HG03025 (cell line): ENCODE results near the gene LSM5.

ENCODE experiments used
- ATAC-seq: cut with Tn5 transposase; IDR thresholded peaks from one replicate; pipeline ENCODE4 v1.9.1; 2021; ENCODE audit warnings: mild to moderate bottlenecking, moderate library complexity; ENCODE audit not compliant: unreplicated experiment, low FRiP score

Gene LSM5

DNA sequence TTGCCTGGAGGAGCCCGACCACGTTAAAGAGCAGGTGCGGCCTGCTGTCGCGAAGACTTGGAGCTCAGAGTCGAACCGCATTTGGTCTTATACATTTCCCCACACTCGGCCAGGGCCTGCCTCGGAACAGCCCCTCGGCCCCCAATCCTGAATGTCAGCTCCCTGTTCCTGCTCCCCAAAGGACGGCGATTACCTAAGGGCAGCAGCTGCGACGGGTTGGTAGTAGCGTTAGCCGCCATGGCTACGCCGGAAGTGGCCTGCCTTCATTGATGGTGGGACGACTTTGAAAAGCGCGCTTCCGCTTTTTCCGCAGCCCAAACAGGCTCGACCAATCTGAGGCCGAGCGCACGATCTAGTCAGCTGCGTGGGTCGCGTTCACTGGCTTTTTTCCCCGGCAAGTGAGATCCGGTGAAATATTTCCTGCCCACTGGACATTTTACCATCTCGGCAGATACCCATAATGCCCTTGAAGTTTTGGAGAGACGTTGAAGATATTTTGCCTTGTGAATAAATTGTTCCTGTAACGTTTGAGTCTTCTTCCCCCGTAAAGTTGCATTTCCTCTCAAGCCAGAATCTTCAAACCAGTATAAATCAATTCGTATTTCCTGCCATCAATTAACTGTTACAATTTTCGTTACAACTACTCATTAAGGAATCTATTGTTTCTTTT, at the start of gene LSM5:
TSS of gene LSM5 (minus strand) at position 254 of the 670 bp plus-strand sequence. CDS start at position 239, 15 bp downstream.
- peak; percentile 93 for ATAC-seq

DNA sequence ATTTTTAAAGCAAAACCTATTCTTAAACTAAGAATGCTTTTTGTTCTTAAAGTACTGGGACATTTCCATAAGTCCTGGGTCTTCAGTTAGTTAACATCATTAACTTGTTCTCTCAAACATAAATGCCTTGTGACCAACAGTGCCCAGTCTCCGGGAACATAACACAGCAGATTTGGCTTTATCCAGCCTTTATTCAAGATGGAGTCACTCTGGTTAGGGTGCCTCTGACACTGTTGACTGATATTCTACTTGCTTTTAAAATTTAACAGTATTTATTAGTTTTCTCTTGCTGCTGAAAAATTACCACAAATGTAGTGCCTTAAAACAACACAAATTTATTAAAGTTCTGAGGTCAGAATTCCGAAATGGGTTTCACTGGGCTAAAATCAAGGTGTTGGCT, 49.2 kb upstream of the LSM5 start:
- ATAC-seq, result no peak

DNA sequence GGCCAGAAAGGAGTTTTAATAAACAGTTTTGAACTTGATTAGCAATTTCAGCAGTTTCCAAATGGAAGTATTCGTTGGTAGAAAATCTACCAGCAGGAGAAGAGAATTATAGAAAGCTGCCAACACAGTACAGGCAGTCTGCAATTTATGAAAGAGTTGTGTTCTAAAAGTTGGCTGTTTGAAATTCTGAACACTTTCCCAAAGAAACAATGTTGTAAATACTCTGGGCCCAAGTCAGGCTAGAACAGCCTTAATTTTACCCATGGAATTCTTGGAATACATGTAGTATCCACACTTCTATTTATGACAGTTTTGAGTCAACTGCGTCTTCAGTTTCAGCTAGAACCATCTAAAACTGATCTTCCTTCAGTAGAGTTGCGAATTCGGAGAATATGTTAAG, 47.6 kb upstream of the LSM5 start:
- ATAC-seq, result no peak

DNA sequence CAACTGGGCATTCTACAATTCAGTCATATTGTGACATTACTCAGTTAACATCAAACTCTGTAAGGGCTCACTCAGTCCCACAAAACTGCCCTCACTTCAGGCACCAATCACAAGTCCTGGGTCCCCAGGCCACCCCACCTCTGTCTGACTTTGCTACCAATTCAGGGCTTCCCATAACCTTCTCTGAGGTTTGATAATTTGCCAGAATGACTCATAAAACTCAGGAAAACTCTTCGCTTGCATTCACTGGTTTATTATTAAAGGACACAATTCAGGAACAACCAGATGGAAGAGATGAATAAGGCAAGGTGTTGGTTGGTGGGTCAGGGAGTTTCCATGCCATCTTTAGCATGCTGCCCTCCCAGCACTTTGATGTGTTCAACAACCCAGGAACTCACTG, 46.4 kb upstream of the LSM5 start:
- no peak for ATAC-seq

DNA sequence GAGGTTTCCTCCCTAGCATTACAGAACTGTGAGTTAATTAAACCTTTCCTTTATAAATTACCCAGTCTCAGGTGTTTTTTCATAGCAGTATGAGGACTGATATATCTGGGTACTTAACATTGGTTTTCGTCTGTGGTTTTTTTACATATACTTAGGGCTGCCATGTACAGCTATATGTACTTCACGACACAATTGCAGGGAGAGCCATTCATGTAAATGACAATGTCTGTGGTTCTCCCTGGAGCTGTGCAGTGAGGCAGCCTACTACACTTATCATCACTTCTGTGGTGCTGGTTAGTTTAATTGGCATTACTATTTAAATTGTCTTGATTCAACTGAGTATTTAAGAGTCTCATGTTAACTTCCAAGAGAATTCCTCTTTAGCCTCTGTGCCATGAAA, 45.8 kb upstream of the LSM5 start:
- no peak for ATAC-seq

DNA sequence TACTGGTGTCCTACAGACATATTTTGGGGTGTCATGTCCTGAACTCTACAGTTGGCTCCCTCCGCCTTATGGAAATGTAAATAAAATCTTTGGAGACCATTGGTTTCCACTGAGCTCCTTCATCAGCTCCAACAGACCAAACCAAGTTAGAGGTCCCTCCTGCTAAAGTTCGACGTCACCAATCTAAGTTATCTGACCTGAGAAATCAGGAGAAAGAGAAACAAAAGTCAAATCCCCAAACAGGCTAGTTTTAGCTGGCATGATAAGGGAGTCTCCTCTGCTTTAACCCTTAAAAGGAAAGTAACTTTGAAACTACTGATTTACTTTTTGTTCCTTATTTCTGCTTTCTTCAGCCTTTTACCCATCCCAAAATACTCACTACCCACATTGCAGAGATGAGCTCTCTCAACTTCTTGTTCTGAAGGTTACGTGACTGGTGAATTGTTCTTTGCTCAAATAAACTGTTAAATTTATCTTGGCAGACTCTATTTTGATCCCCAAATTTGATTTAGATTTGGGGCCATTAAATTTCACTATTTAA, 45.1 kb upstream of the LSM5 start:
- ATAC-seq, result no peak

DNA sequence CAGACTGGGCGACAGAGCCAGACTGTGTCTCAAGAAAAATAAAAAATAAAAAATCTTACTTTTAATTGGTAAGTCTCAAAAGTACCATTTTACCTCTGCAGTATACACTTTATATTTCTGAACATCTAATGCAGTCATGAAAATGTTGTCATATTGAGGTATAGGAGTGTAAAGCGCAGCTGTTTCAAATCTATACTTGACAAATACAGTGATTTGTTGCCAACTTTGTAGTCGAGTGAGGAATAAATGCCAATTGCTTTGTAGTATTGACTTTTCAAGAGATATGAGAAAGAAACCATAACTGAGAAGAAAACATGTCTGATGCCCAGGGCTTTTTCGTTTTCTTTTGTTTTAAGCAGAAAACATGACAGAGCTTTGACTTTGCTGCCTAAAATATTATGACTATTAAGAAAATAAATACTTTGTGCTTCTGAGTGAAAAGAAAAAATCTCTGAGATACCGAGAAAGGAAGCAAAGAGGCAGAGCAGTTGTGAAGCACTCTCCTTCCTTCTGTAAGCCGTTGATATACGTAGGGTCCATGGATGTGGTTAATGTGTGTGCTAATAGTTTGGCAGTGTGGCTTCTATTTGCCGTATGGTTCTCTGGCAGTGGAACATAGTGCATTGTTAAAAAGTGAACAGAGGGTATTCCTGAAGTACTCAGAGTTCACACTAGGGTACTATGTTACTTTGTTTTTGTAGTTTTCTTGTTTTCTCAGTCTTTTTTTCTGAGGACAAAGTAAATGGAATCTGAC, 43.3 kb upstream of the LSM5 start:
- no peak for ATAC-seq

DNA sequence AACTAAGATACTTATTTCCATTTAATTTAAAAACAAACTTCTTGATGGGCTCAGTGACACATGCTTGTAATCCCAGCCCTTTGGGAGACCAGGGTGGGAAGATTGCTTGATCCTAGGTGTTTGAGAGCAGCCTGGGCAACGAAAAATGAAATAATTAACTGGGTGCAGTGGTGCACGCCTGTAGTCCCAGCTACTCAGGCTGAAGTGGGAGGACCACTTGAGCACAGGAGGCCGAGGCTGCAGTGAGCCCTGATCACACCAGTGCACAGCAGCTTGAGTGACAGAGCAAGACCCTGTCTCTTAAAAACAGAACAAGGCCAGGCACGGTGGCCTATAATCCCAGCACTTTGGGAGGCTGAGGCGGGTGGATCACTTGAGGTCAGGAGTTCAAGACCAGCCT, 42.5 kb upstream of the LSM5 start:
- ATAC-seq, result no peak

DNA sequence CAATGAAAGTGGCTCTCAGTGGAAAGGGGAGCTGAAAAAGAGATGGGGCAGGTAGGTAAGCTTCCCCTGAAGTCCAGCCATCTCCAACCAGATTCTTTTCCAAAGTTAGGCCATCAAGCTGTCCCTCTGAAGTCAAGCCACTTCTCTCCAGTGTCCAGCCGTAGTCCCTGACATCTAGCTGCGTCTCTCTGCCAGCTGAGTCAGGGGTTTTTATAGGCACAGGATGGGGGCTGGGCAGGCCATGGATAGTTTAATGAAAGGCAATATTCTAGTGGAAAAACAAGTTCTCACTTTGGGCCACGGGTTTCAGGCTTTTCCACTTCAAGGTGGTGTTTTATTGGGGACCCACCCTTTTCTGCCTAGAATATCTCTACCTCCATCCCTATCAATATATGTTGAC, 41.9 kb upstream of the LSM5 start:
- ATAC-seq, result no peak

DNA sequence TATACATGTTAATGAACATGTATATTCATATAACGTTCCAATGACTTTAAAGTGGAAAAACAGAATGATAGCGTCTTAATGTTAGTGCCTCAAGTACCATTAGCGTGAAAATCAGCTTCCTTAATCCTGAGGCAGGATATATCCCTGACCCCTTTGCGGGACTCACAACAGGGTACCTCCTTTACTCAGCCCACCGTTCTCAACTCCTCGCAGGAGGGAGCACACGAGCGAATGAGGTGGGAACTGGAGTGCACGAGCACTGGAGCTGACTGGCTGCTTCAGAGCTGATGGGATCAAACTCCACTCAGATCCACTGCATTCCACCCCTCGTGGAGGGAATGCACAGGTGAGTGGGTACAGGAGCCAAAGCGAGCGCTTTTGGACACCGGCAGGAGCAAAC, 41.2 kb upstream of the LSM5 start:
- ATAC-seq, result no peak

DNA sequence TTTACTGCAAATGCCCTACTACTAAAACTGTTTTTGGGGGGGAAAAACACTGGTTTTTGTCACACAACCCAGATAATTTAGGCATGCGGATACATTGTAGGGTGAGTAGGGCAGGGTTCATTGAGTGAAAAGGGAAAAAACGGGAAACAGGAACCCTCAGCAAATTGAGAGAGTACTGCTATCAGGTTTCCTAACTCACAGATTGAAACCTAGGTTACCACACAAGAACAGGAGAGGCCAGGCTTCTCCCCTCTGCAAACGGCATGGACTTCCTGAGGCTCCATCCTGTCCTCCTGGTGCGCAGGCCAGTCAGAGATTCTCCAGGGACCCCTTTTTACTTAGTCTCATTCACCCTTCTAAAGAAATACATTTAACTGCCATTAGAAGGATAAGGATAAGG, 35.7 kb upstream of the LSM5 start:
- no peak for ATAC-seq

DNA sequence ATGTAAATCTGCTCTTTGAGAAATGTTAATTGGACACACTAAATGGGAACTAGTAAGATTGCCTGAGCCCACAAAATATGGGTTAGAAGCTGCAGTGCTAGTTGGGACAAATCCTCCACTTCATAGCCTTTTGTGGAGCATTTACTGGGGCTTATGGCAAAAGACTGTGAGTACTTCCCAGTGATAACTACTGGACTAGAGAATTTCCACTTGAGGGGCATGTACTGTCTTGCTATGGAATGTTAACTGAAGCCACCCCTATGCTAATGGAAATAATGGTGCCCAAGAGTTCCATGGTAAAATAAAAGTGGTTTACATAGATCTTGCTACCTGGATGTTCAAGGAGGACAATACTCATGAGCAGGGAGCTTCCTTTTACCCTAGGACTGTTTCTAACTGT, 34.5 kb upstream of the LSM5 start:
- no peak for ATAC-seq

DNA sequence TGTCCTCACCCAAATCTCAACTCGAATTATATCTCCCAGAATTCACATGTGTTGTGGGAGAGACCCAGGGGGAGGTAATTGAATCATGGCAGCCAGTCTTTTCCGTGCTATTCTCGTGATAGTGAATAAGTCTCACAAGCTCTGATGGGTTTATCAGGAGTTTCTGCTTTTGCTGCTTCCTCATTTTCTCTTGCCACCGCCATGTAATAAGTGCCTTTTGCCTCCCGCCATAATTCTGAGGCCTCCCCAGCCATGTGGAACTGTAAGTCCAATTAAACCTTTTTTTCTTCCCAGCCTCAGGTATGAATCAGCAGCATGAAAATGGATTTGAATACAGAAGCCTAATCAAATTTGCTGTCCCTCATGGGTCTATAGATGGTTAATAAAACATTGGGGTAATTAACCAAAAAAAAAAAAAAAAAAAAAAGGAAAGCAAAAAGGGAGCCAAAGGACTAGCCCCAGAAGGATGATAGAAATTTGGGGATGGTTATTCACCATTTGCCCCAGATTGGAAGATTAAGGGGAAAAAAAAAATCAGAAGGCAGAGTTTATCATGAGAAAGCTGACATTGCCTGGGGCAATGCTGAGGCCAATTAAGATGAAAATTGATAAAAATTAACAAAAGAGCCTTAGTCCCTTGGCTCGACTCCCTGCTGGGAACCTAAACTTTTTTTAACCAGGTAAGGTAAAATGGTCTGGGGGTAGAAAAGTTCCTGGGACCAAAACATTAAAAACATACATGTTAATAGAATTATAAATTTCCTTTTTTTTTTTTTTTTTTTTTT, 32.8 kb upstream of the LSM5 start:
- ATAC-seq, result no peak

DNA sequence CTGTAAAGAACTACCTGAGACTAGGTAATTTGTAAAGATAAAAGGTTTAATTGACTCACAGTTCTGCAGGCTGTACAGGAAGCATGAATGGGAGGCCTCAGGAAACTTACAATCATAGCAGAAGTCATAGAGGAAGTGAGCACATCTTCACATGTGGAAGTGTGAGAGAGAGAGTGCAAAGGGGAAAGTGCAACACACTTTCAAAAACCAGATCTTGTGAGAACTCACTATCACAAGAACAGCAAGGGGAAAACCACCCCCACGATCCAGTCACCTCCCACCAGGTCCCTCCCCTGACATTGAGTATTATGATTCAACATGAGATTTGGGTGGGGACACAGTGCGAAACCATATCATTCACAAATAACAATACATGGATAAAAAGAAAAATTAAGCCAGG, 29.6 kb upstream of the LSM5 start:
- no peak for ATAC-seq

DNA sequence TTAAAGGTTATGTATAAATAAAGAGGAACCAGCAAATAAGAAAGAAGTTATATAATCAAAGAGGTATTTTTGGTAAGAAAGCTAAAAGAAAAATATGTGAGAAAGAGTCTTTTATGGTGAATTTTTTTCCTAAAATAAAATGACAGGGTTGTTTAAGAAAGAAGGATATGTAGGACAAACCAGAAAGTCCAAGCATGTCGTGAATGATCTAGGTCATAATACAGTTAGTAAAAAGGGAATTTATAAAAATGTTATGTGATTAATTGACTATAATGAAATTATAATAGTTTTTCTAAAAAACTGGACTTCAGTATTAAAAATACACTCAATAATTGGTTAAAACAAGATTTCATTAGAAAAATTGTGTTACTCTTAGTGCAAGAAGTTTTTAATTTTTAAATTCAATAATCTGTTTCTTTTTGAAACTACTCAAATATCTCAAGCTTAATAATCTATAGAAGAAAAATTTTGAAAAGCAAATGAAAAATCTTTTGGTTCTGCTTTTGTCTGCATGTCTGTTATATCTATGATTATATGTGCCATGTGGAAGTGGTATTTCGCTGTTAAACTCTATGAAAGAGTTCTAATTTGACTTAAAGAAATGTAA, 28.5 kb upstream of the LSM5 start:
- ATAC-seq, result no peak

DNA sequence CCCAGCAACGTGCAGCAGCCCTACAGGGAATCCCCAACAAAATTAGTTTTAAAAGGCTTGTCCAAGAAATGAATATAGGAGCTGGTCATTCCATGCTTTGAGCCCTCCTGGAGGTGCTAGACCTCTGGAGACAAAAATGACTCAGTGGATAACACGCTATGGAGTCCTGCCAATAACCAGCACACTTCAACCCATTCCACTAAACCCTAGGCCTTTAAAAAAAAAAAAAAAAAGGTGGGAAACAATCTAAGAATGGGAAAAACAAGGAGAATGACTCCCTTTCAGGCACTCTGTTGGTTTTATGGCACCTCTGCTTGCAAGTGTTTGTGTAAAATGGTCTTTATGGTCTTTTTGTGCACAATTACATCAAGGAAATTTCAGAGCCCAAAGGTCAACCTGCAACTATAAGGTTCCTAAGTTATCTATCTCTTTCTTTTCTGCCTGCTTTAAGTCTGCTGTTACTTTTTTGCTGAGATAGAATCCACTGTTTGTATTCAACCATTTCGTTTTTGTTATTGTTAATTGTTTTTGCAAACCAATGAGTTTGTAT, 26.4 kb upstream of the LSM5 start:
- no peak for ATAC-seq

DNA sequence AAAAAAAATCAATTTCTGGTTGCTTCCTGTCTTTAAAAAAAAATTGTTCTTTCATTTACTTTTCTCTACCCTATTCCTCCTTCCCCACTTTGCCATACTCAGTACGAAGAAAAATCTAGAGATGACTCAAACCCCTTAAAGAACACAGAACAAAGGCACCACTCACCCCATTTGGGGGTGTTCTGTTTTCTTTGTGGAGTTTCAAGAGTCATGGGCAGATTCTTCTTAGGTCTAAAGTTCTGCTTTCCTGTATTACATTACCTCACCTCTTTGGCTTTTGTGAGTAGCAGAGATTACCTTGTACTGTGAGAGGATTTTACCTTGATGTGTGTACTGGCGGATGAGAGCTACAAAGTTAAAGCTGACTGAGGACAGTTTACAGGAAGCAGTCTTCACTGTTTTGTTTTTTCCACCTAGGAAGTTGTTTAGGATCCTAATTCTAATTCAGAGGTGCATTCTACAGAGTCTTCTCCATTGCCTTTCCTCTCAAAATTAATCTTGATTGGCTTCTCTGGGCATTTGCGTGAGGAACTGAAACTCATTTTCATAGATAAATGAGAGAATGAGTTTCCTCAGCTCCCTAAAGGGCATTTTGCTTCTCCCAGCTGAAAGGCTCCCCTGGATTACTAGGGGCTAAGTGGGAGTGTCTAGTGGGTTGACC, 25.8 kb upstream of the LSM5 start:
- ATAC-seq, result peak; percentile 75

DNA sequence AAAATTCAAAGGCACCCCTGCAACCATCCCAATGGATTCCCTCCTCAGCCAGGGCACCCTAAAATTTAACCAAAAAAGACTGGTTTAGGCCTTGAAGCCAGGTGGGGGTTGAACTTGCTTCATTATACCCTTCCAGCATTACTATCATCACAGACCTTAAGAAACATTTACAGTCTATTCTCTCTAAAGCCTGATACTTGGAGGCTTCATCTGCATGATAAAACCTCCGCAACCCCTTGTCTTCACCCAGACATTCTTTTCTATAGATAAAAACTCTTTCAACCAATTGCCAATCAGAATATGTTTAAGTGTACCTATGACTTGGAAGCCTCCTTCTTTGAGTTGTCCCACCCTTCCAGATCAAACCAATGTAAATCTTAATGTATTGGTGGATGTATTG, 23.0 kb upstream of the LSM5 start:
- ATAC-seq, result no peak

DNA sequence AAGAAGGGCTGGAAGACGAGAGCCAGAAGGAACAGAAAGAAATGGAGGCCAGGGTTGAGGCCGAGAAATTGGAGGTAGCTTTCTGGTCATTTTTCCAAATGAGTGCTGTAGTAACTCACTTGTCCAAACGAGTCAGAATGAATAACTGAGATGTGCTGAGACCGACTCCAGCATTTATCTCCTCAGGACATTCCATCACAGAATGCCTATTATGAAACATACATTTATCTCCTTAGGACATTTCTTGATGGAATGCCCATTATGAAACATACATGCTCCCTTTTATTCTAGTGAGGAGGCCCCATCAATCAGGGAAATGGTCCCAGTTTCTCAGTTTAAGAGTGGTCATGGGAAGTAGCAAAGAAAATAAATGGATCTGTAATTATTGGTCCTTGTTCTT, 21.6 kb upstream of the LSM5 start:
- ATAC-seq, result no peak

DNA sequence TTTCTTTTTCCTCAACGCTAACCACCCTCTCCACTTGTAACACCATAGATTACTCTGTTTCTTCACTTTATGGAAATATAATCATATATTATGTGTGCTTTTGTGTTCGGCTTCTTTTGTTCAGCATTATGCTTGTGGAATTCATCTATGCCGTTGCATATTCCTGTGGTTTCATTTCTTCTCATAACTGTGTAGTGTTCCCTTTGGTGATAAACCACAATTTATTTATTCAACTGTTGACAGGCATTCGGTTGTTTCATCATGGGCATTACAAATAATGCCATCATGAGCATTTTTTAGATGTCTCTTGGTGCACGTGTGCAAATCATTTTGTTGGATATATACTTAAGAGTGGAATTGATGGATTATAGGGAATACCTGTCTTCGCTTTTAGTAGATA, 17.2 kb upstream of the LSM5 start:
- ATAC-seq, result no peak
